ENCODE data around the gene LIPK. TPM values are rescaled to one million over a fixed set of nuclear protein-coding genes. Genes with fewer than 3 reads are reported as not detected.
A peak's percentile ranks its signal among the peaks of the same experiment; 100 is the strongest.

Gene LIPK
- total RNA-seq, 4 donors from 2014 or later = not detected

GRCh38 chr10:88676283-88677060, 29.6 kb upstream of the LIPK start:
- H3K4me1 ChIP-seq = no peaks in the 10 kb centered on the region
- no peak for TF ChIP-seq CTCF (IDR thresholded peaks at IDR 0.05)
- TF ChIP-seq POLR2A (IDR thresholded peaks at IDR 0.05) = no peak
- no peak overlapping the region for H3K4me3 ChIP-seq
- H3K27me3 ChIP-seq = no peaks in the 10 kb centered on the region
- no peaks in the 10 kb centered on the region for H3K36me3 ChIP-seq
- no peak for DNase-seq
- no peak overlapping the region for H3K27ac ChIP-seq
- intact Hi-C loops (cut with DNase I; ENCODE audit: low total_unique reads) = no loop called here
- H3K9me3 ChIP-seq = no peaks in the 10 kb centered on the region

- no peak for TF ChIP-seq POLR2A (IDR thresholded peaks at IDR 0.05)
- no peak for TF ChIP-seq CTCF (IDR thresholded peaks at IDR 0.05)
- Histone ChIP-seq H3K4me3 (no peak overlapping the region), H3K27ac (no peak overlapping the region), H3K36me3 (no peaks in the 10 kb centered on the region), H3K27me3 (no peaks in the 10 kb centered on the region), H3K4me1 (no peaks in the 10 kb centered on the region), H3K9me3 (no peaks in the 10 kb centered on the region)
- intact Hi-C loops (cut with DNase I; ENCODE audit: low total_unique reads) = no loop called here
- no peak for DNase-seq
Measured at GRCh38 chr10:88680958-88681357, 25.1 kb upstream of the LIPK start.

GRCh38 chr10:88682491-88682890, 23.6 kb upstream of the LIPK start:
- intact Hi-C loops (cut with DNase I; ENCODE audit: low total_unique reads) = no loop called here
- no peak for DNase-seq
- Histone ChIP-seq H3K4me1 (no peaks in the 10 kb centered on the region), H3K27ac (no peak overlapping the region), H3K27me3 (no peaks in the 10 kb centered on the region), H3K36me3 (no peaks in the 10 kb centered on the region), H3K4me3 (no peak overlapping the region), H3K9me3 (no peaks in the 10 kb centered on the region)
- TF ChIP-seq POLR2A (IDR thresholded peaks at IDR 0.05) = no peak

- TF ChIP-seq POLR2A (IDR thresholded peaks at IDR 0.05) = no peak
- TF ChIP-seq CTCF (IDR thresholded peaks at IDR 0.05) = peak; percentile 33 to 61 (median 46)
- no peak overlapping the region for H3K4me3 ChIP-seq
- H3K27ac ChIP-seq = no peak overlapping the region
- H3K36me3 ChIP-seq = no peaks in the 10 kb centered on the region
- no peaks in the 10 kb centered on the region for H3K4me1 ChIP-seq
- intact Hi-C loops (cut with DNase I; ENCODE audit: low total_unique reads) = no loop called here
- no peak for DNase-seq
- H3K9me3 ChIP-seq = no peaks in the 10 kb centered on the region
- no peaks in the 10 kb centered on the region for H3K27me3 ChIP-seq
Measured at GRCh38 chr10:88687853-88688467, 18.1 kb upstream of the LIPK start.

GRCh38 chr10:88689366-88689765, 16.7 kb upstream of the LIPK start:
- Histone ChIP-seq H3K27me3 (no peaks in the 10 kb centered on the region), H3K9me3 (no peaks in the 10 kb centered on the region), H3K4me3 (no peak overlapping the region), H3K27ac (no peak overlapping the region), H3K36me3 (no peaks in the 10 kb centered on the region), H3K4me1 (no peaks in the 10 kb centered on the region)
- intact Hi-C loops (cut with DNase I; ENCODE audit: low total_unique reads) = no loop called here
- no peak for DNase-seq
- TF ChIP-seq POLR2A (IDR thresholded peaks at IDR 0.05) = no peak
- TF ChIP-seq CTCF (IDR thresholded peaks at IDR 0.05) = no peak
